Activated effector memory CD4-positive, alpha-beta T cell treated with anti-CD3 and anti-CD28 coated beads, Interleukin-2, amount 50 U/mL, for 16 hours (primary cell): ENCODE results near the gene NTN3.
"Not testable (repeated sequence)": the region's sequence is repeated elsewhere in the genome, so short reads cannot be mapped to it uniquely, and the experiment has no call there.

Experiments
- DNase-seq: peaks from one replicate; pipeline ENCODE4 v3.0.0-alpha.2; 2020

The NTN3 gene

DNA sequence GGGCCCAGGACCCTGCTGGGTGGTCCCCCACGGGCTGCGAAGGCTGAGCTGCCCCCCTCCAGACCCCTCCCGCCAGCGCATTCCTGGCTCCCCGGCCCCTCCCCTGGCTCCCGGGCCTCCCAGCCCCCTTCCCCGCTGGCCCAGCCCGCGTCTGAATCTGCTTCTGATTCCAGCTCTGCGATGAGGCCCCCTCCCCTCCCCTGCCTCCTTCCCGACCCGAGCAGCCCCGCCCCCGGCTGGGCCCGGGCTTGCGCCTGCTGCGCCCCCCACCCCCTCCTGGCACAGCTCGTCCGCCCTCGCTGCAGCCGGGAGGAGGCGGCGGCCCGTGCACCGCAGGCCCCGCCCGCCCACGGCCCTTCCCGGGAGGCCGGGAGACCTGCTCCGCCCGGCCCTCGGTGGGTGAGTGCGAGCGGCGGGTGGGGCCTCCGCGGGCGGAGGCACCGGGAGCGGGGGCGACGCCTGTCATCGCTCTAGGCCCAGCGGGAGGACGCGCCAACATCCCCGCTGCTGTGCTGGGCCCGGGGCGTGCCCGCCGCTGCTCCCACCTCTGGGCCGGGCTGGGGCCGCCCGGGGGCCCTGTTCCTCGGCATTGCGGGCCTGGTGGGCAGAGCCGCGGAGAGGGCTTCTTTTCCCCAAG lies at the start of gene NTN3:
NTN3 (plus strand) TSS at position 282 of the 637 bp plus-strand sequence. CDS start 405 bp downstream, outside the sequence.
- no peak for DNase-seq

DNA sequence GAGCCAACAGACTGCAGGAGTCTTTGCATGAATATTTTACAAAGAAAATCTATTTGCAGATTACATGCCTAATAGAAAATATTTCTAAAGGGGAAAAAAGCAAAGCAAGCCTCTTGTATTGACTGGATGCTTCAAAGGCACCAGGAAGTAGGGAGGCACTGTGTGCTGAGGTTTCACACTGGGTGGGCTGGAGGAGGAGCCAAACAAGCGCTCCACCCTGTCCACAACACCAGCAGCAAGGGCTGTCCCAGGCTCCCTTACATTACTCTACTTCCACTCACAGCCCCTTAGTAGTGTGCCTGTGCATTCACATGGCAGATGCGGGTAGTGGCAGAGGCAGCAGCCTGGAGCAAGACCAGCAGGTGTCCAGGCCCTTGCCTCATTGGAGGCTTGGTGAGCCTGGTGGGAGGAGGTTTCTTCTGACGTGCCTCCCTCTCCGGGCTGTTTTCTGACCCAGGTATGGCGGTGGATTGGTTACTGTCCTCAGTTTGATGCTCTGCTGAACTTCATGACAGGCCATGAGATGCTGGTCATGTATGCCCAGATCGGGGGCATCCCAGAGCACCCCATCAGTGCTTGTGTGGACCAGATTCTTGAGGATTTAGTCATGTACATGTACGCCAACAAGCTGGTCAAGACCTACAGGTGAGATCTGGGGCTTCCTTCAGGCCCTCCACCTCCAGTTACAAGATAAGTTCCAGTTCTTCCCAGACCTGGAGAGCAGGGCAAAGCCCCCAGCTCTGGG lies 48.8 kb upstream of the NTN3 start:
- DNase-seq, result peak; percentile 60

DNA sequence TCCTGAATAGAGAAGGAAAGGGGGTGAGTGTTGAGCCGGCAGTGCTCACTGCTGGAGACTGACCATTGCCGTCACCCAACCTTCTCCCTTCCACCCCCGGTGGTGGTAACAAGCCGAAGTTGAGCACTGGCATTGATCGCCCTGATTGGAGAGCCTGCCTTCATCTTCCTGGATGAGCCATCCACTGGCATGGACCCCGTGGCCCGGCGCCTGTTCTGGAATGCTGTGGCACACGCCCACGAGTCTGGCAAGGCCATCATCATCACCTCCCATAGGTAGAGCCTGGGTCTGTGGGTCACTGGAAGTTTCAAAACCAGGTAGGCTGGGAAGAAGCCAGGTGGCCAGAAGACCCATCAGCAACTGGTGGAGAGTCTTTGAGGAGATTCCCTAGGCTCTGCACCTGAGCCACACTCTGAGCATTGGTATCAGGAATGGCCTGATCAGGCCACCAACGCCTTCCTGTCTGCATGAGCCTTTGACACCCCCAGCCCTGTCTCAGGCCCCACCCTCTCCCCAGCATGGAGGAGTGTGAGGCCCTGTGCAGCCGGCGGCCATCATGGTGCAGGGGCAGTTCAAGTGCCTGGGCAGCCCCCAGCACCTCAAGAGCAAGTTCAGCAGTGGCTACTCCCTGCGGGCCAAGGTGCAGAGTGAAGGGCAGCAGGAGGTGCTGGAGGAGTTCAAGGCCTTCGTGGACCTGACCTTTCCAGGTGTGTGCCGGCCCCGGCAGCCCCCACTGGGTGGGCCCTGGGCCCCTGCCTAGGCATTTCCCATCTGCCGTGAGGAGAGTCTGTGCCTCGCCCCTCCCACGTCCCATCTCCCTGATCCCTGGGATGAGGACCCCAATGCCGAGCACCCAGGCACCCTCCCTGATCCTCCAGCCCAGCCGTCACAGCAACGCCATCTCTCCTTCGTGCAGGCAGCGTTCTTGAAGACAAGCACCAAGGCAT lies 46.8 kb upstream of the NTN3 start:
- peak; percentile 44 for DNase-seq

DNA sequence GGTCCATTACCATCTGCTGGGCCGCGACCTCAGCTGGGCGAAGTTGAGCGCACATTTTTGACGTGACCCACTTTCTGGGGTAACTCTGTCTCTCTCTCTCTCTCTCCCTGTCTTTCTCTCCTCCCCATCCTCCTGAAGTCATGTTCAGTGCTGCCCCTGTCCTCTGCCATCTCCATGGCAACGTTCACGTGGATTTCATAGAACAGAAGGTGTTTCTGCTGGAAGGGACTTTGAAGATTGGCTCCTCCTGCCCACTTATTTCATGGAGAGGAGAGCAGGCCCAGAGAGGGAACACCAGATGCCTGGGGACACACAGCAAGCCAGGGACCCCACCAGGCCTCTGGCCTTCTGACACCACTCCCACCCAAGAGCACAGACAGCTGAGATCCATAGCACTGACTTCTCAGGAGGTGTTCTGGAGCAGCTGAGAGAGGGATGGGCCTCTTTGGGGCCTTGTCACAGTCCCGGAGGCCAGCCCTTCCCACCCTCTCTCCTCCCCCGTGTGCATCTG lies 46.0 kb upstream of the NTN3 start:
- DNase-seq, result no peak

DNA sequence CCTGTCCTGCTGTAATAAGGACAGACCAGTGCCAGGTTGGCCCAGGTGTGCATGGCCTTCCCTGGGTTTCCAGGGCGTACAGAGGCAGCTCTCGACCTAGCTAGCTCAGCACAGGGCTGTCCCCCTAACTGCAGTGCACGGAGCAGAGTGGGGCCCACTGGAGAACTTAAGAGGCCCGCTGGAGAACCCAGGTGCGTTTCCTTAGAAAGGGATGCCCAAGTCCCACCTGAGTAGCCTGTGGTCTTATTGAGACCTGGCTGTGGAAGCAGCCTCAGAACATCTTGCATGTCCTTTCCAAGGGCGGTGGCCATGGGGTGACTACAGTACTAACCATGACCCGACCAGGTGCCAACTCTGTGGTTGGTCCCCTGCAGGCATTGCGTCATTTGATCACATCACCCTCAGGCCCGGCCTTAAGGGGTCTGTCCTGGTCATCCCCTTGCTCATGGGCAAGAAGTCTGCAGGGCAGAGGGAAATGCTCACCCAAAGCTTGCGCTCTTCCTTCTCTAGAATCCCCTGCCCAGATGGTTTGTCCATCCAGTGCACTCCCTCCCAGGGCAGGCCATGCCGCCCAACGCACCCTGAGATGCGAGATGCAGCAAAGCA lies 45.2 kb upstream of the NTN3 start:
- no peak for DNase-seq

DNA sequence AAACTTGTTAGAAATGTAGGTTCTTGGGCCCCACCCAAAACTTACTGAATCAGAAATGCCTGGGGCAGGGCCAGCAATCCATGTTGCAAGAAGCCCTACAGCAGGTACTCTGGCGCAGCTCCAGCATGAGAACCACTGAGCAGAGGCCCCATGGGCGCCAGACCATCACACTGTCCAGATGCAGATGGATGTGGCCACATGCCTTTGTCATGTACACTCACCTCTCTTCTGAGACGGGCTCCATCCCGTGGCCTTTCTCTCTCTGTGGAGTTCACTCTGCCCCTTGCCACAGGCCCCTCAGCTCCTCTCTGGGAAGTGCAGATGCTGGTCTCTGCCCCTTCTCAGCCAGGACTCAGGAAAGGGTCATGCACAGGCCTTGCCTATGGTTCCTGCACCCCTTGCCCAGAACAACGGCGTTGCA lies 44.1 kb upstream of the NTN3 start:
- DNase-seq, result no peak

DNA sequence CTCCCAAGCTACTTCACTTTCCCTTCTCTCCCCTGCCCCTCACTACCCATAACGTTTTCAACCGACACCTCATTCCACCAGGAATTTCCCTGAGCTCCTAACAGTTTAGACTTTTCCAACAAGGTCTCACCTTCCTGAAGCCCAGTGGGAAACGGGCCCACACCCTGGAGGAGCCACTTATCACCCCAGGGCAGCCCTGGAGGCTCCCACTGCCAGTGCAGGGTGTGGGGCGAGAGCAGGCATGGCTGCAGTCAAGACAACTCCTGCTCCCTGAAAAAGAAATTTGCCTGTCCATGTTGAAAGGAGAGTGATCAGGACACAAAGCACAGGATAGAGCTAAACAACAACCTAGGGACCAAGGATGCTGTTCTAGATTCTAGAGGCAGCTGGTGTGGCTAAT lies 43.6 kb upstream of the NTN3 start:
- DNase-seq, result no peak

DNA sequence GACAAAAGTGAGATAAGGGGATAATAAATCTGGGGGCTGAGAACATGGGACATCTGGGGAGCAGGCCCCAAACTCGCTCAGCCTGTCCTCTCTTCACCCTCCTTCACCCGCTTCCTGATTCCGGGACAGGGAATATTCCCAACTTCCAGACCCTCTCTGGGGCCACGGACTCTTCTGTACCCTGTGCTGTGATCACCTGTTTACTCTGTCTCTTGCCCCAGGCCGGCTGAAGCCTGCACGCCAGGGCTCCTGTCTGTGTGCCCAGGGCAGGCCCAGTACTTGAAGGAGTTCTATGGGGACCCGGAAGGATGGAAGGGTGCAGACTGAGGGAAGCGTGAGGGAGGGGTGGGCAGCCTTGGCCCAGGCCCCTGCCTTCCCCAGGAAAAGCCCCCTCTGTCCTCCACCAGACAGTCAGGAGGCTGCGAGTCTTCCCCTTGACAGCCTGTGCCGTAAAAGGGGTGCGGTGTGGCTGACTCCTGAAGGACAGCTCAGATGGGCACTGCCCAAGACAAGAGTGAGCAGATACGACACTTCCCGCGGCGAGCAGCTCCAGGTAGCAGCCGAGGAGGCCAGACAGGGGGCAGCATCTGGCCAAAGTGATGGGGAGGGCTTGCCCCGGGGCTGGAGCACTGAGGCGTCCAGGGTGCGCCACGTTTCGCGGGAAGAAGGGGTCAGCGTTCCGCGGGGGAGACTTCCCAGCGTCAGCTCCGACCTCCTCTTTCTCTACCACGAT lies 42.9 kb upstream of the NTN3 start:
- DNase-seq, result peak; percentile 69

DNA sequence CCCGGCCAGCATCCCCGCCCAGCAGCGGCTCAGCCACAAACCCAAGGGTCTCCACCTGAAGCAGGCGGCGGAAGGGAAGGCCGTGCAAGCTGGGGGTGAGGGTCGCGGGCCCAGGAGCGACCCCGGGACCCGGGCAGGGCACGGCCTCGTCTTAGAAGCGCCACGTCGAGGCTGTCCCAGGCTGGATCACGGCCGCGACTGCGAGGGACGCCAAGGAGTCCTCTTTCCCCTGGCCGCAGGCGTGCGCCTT lies 42.4 kb upstream of the NTN3 start:
- DNase-seq, result no peak

DNA sequence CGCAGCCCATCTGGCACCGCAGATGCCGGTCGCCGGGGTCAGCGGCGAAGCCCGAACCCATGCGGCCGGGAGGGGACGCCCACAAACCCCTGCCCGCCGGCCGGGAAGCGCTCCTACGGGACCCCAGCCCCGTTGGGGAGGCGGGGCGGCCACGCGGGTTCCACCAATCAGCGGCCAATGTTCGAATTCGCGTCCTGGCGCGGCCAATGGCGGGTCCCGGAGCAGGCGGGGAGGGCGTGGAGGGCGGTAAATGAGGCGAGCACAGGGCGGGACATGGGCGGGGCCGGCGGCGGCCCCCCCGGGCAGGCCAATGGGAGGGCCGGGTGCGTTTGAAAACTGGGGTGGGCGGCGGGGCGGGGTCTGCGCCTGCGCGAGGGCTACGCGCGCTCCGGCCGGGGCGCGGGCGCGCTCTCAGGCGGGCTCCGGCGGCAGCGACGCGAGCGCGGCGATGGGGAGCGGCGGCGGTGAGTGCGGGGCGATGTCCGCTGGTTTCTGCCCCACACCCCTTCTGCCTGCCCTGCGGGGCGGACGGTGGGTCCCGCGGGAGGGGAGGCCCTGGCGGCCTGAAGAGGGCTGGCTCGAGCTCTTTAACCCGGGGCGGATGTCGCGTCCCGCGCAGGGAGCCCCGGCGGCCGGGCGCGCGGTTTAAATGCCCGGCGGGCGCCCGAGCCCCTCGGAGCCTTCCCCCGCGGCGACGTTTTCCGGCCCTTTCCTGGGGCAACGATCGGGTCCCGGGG lies 41.9 kb upstream of the NTN3 start, which contains the start of gene CCNF:
CCNF (plus strand) TSS at position 414 of the 737 bp plus-strand sequence; CDS start at position 449, 35 bp downstream.
- peak; percentile 99 for DNase-seq

DNA sequence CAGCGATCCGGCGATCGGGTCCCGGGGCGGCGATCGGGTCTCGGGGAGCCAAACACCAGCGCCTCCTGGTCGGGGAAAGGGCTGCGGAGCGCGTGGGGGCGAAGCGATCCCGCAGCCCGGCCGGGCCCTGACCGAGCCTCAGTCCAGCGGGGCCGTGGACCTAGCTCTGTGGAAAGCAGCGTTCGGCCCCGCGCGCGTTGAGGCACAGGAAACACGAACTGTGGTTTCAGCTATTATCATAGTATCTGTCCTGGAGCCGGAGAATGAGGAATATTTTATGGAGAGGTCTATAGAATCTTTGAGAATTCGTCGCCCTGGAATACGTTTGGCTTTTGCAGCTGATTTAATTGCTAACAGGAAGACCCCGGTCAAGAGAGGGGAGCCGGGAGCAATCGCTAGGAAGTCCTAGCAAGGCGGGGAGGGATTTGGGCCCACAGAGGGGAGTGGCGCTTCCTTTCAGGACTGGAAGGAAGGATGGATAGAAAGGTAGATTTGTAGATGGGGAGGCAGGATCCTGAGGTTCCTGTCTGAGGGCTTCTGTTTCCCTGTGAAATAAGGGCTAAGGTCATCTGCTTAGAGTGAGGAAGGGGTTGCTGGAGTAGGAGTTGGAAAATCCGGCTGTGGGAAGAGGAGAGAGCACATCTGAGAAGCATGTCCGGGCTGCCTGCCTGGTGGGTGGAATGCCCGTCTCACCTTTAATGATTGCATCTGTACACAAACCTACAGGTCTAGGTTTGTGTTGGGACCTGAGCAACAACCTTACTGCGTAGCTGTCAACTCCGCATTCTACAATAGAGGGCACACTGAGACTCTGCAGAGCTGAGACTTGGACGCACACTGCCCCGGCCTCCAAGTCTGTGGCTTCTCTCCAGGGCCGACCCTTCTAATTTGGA lies 41.1 kb upstream of the NTN3 start:
- no peak for DNase-seq

DNA sequence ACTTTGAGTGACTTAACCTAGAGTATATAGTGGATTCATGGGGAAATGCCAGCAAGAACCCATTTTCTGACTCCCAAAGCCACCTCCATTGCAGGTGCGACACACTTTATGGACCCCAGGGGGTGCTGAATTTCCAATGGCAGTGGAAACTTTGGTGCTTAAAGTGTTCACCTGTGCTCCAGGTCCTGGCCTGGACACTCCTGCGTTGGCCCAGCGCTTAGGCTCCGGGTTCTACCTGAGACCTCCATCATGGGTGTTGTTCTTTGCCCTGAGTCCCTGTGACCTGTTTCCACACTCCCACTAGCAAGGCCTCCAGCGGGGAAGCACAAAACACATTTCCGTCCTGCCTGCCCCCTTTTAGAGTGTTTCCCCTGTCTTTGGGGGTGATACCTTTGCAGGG lies 38.8 kb upstream of the NTN3 start:
- DNase-seq, result no peak

DNA sequence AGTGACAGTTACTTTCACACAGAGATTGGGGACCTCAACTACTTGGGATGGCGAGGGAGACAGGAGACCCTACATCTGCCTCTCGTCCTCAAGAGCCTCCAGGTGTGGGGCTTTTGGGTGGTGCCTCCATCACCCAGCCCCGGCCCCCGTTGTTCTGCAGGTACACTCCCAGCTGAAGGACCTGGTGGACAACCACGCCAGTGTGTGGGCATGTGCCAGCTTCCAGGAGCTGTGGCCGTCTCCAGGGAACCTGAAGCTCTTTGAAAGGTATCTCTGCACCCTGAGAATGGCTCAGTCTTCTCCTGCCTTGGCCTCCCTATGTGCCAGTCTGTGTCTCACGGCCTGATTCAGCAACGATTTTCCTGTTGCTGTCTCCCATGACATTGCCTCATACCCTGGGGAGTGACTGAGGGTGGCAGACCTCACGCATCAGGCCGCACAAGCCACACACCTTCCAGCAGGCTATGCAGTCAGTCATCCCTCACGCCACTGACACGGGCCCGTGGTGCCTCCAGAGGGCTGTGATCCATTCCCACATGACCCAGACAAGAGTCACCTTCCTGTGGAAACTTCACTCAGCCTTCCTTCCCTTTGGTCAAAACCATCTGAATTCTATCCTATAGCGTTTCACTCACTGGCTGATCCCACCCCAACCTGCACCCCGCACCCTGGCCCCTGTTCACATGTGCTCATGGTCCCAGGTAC lies 38.1 kb upstream of the NTN3 start:
- DNase-seq, result no peak

DNA sequence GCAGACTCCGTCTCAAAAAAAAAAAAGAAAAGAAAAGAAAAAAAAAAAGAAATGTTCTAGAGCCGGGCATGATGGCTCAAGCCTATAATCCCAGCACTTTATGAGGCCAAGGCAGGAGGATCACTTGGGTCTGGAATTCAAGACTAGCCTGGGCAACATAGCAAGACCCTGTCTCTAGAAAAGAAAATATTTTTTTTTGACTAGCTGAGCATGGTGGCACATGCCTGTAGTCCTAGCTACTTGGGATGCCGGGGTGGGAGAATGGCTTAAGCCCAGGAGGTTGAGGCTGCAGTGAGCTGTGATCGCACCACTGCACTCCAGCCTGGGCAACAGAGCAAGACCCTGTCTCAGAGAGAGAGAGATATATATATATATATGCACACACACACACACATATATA lies 35.9 kb upstream of the NTN3 start:
- not testable (repeated sequence) for DNase-seq

DNA sequence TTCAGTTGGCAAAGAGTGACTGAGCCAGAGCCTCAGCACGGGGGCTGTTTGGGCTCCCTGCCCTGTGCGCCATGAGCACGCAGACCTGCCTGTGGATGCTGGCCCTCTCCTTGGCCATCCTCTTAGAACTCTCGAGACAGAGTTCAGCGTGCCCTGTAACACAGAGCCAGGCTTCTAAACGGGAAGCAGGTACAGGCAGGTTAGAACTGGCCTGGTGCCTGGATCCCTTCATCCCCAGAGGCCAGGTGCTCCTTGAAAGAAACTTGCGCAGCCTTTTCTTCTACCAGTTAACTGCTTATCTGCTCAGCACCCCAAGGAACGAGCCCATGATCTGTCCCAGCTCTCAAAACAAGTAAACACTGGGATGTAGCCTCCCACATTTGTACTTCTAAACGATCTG lies 35.0 kb upstream of the NTN3 start:
- DNase-seq, result no peak

DNA sequence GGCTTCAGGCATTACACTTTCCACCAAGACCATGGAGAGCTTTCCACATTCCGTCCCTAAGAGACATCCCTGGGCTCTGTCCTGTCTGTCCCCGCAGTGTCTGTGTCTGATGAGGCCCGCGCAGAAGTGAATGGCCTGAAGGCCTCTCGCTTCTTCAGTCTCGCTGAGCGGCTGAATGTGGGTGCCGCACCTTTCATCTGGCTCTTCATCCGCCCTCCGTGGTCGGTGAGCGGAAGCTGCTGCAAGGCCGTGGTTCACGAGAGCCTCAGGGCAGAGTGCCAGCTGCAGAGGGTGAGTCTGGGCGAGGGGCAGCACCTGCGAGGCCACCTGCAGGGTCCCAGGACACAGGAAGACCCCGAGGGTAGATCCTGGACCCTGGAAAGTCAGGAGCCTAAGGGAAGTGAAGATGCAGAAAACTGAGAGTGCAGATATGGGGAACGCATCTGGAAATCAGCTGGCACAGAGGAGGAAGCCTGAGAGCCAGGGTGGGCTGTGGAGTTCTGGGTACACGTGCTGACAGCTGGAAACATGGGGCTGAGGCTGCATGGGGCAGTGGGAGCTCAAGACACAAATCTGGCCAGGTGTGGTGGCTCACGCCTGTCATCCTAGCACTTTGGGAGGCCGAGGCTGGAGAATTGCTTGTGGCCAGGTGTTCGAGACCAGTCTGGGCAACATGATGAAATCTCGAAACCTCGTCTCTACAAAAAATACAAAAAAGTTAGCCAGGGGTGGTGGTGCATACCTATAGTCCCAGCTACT lies 33.9 kb upstream of the NTN3 start:
- no peak for DNase-seq

DNA sequence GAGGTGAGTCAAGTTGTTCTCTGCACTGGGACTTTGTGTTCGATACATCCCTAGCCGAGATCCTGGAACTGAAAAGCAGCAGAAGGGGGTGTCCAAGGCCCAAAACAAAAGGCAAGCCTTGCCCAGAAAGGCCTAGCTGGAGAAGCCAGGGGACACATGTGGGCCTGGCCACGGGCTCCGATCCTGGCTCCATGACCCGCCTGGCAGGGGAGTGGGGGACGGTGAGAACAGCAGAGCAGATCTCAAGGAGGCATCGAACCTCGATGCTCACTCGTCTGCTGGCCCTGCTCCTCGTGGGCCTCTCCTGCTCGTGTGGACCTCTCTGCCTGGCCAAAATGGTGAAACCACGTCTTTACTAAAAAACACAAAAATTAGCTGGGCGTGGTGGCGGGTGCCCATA lies 33.0 kb upstream of the NTN3 start:
- DNase-seq, result no peak

DNA sequence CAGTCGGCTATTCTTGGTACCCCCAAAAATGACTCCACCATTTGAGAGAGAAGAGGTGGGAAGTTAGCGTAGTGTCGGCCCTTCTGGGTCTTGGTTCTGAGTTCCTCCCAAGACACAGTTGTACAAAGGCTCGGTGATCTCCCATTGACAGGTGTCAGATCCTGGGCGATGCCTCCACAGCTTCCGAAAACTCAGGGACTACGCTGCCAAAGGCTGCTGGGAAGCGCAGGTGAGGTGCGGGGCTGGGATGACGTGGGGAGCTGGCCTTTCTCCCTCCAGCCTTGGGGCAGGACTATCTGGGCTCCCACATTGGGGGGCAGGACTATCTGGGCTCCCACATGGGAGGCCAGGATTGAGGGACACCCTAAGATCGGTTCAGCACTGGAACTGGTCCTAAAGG lies 31.5 kb upstream of the NTN3 start:
- DNase-seq, result no peak
